Stimulated activated CD8-positive, alpha-beta memory T cell treated with anti-CD3 and anti-CD28 coated beads, Interleukin-12 subunit alpha, Interleukin-12 subunit beta, amount 100 ng/mL, for 24 hours (primary cell): Measurements from ENCODE around the gene JMJD7.
"Not testable (repeated sequence)": the region's sequence is repeated elsewhere in the genome, so short reads cannot be mapped to it uniquely, and the experiment has no call there.

Source experiments
- DNase-seq: peaks from one replicate; pipeline ENCODE4 v3.0.0-alpha.2; 2020; ENCODE audit errors: extremely low read depth

The JMJD7 gene

DNA sequence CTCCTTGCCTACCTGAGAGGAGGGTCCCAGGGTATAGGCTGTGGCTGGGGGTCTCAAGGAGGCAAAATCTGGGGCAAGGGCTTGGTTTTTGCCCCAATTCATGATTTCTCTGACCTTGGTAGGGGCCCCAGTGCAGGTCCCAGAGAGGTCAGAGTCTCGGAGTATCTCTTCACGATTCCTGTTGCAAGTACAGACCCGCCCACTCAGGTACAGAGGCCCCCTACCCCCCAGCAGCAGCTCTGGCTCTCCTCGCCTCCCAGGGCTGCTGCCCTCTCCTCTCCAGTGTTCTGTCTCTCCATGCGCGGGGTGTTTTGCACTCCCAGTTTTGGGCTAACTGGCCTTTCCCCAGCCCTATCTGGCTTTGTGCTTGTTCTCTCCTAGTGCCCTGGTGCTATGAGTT is 5.4 kb upstream of the JMJD7 start:
- no peak for DNase-seq

- DNase-seq, result no peak
Measured at GRCh38 chr15:41822957-41823356, 4.9 kb upstream of the JMJD7 start.

DNA sequence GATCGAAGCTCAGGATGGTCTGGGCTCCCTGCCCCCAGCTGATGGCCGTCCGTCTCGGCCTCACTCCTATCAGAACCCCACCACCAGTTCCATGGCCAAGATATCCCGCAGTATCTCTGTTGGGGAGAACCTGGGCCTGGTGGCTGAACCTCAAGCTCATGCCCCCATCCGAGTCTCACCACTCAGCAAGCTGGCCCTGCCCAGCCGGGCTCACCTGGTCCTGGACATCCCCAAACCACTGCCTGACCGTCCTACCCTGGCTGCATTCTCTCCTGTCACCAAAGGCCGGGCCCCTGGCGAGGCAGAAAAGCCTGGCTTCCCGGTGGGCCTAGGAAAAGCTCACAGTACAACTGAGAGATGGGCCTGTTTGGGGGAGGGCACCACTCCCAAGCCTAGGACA is 4.4 kb upstream of the JMJD7 start:
- DNase-seq, result no peak

DNA sequence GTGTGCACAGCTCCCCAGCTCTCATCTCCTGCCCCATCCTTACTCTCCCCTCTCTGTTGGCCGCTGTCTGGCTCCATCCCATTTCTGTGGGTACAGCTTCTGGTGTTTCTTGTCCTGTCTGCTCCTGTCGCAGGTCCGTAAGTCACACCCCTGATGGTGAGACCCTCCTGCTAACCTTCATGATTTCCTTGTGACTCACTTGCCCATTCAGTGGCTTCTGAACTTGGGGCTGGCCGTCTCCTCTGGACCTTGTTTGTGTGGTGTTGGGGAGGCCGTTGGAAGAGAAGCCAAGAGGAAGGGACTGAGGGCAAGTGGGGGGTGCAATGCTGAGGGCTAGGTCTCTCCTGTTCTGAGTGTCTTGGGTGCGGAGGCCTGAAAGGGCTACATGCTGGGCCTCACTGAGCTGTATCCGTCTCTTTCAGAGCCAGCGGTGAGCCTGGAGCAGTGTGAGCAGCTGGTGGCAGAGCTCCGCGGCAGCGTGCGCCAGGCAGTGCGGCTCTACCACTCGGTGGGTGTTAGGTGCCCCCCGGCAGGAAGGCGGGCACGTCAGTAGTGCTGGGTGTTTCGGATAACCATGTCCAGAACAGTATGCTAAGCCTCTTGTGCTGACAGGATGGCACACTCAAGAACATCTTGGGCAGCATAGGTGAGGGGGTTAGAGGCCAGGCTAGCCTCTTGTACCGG is 3.7 kb upstream of the JMJD7 start:
- no peak for DNase-seq

- no peak for DNase-seq
Measured at GRCh38 chr15:41825145-41825544, 2.7 kb upstream of the JMJD7 start.

GRCh38 chr15:41825572-41826535 is 2.0 kb upstream of the JMJD7 start:
- no peak for DNase-seq

GRCh38 chr15:41827290-41827879 is 507 bp upstream of the JMJD7 start:
- DNase-seq, result no peak

- DNase-seq, result no peak
Measured at GRCh38 chr15:41828807-41829141, 882 bp downstream of the JMJD7 start.

DNA sequence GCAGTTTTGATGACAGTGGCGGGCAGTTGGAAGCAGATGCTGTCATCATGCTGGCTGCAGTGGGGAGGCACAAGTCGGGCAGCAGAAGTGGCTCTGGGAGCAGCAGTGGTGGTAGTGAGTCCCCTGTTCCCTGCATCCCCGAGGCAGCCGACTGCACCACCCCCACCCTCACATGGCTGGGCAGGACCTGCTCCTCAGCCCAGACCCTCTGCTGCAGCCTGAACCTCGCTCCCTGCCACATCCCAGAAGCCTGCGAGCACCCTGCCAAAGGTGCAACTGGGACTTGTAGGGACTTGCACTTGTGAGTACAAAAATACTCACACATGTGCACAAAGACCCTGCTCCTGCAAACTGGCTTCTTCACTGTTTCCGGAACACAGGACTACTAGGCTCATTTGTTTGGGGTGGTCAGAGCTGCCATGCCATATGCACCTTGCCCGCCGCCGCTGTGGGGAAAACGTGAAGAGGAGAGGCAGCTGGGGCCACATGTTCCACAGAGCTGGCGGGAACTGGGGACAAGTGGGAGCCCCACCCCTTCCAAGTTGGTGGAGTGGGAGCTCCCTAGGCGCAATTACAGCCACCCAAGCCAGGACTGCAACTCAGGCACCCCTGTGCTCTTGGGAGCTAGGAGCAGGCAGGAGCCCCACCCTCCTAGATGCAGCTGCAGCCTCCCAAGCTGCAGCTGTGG is 2.2 kb downstream of the JMJD7 start:
- no peak for DNase-seq

- DNase-seq, result not testable (repeated sequence)
Measured at GRCh38 chr15:41831291-41831690, 3.4 kb downstream of the JMJD7 start.

DNA sequence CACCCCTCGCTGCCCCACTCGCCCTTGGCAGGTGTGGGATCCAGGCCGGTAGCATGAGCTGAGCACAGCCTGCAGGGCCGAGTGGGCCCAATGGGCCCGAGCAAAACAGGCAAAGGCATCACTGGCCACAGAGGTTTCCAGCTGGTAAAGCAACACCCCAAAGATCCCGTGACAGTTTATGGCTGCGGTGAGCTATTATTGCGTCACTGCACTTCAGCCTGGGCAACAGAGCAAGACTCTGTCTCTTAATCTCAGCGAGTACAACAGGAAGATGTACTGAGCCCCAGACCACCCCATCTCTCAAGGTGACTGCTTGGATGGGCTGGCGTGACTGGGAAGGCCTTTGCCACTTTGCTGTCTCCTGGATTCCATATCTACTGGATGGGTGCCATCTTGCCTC is 4.3 kb downstream of the JMJD7 start:
- DNase-seq, result no peak

DNA sequence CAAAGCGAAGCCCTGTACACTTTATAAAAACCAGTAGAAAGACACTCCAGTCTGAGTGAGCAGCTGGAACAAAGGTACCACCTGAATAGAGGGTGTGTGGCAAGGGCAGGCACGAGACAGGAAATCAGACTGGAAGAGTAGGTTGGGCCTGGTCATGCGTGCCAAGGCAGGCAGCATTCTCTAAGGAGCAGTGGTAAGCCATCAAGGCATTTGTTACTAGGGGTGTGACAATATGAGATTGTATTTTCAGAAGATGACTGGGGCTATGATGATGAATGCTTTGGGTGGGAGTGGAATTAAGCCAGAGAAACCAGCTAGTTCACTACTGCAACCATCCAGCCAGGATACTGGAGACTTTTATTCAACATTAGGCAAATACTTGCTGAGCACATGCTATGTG is 5.0 kb downstream of the JMJD7 start:
- DNase-seq, result no peak

GRCh38 chr15:41834096-41834495 is 6.2 kb downstream of the JMJD7 start:
- no peak for DNase-seq

DNA sequence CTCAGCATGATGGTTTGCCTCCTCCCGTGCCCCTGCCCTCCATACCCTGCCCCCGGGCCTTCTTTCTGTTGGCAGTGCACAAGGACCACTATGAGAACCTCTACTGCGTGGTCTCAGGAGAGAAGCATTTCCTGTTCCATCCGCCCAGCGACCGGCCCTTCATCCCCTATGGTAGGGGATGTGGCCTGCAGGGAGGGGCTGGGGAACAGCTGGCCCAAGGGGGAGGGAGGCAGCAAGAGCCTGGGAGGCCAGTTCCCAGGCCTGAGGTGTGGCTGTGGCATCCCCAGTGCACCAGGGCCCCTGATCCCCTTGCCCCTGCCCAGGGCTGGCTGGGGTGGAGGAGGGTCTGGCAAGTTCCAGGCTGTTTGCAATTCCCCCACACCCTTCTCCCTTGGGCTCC is 8.2 kb downstream of the JMJD7 start:
- DNase-seq, result no peak

DNA sequence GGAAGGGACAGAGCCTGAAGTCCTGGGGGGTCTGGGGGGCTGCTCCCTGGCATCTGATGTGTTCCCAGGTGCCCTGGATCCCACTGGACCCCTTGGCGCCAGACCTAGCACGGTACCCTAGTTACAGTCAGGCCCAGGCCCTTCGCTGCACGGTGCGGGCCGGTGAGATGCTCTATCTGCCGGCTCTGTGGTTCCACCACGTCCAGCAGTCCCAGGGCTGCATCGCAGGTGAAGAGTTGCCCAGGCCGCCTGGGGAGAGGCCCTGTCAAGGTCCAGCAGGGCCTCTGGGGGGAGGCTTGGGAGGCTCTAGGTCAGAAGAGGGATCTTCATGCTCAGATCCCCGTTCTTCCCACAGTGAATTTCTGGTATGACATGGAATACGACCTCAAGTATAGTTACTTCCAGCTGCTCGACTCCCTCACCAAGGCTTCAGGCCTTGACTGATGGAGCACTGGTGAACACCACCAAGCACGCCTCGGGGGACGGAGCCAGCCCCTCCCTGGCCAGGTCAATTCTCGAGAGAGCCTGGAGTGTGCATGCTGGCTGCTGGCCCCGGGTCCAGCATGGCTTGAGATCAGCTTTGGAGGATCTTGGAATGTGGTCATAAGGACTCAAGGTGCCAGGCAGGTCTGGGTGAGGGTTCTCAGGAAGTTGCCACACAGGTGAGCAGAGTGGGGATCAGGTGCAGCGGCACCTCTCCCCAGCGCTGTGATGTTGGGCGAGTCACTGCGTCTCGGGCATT is 9.0 kb downstream of the JMJD7 start:
- no peak for DNase-seq

- no peak for DNase-seq
Measured at GRCh38 chr15:41838400-41838897, 10.6 kb downstream of the JMJD7 start, which contains the start of gene PLA2G4B. PLA2G4B (plus strand) TSS chr15:41838847; CDS start chr15:41838914, 67 bp downstream.

DNA sequence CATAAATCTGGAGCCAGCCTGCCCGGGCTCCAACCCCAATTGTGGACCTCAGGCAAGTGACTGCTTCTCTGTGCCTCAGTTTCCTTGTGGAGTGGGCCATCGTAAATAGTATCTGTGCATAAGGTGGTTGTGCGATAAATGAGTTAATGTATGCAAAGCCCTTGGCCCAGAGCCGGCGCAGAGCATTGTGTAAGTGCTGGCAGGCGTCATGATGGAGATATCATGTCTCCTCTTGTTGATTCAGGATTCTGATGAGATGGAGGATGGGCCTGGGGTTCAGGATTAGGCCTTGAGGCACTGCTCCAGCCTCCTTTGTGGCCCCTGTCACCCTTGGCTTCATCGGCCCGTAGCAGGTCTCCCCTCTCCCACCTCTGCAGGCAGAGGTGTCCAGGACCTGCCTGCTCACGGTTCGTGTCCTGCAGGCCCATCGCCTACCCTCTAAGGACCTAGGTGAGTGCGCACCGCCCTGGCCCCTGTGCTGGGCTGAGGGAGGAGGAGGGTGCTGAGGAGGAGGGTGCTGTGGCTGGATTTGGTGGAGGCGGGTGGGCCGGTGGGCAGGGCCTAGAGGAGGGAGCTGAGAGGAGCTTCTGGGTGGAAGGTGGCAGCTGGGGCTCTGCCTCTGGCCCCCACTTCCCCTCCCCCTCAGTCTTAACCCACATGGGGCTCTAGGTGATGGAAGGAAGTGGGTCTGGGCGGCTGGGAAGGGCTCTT is 12.0 kb downstream of the JMJD7 start:
- DNase-seq, result no peak

DNA sequence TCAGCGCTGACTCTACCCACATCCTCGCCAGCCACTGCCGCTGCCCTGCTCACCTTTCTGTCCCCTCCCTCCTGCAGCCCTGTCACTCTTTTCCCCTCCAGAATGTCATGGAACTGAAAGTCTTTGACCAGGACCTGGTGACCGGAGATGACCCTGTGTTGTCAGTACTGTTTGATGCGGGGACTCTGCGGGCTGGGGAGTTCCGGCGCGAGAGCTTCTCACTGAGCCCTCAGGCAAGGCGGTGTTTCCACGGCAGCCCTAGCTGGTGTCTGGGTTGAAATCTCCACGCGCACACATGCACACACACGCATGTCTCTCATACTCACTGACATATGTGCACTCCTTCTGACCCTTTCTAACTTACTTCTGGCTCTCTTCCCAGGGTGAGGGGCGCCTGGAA is 12.8 kb downstream of the JMJD7 start:
- no peak for DNase-seq

DNA sequence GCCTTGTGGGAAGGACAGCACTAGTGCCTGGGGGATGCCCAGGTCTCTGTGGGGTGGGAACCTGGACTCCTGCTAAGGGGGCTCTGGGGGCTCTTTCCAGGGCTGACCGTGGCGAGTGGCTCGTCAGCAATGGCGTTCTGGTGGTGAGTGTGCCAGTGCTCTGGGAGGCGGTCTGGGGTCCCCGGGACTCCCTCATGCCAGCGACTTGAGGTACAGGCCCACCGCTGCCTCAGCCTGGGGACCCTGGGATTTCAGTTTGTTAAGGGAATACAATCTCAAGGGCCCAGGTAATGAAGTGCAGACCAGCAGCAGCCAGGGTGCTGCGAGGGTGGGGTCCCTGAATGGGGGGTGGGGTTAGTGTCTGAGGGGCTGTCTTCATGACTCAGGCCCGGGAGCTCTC is 13.2 kb downstream of the JMJD7 start:
- DNase-seq, result no peak

DNA sequence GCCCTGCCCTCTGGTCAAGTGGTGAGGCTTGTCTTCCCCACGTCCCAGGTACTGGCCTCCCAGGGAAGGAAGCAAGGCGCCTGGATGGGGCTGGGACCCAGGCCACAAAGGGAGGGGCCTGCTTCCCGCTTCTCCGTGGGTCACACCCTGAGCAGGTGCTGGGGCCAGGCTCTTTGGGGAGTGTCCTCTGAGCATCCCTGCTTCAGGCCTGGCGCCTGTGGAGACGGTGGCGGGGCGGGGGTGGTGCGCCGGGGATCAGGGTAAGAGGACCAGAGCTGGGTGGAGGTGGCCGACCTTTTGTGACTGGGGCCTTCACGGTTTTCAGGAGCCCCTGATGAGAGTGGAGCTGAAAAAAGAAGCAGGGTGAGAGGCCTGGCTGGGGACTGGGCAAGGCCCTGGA is 14.3 kb downstream of the JMJD7 start:
- no peak for DNase-seq

DNA sequence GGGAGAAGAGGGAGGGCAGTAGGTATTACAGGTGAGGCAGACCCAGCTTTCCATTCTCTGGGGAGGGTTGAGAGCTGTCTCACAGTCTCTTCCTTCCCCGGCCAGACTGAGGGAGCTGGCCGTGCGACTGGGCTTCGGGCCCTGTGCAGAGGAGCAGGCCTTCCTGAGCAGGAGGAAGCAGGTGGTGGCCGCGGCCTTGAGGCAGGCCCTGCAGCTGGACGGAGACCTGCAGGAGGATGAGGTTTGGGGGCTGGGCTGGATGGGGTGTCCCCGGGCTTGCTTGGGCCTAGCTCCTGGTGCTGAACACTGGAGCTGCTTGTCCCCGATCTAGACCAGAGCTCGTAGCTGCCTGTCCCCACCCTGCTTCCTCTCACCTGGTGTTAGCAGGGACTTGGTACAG is 15.7 kb downstream of the JMJD7 start:
- no peak for DNase-seq
